ENCODE data around the gene PRKG1.

Gene PRKG1

GRCh38 chr10:51879238-51879637, 805.0 kb downstream of the PRKG1 start:
- DNase-seq (ENCODE audit: low read depth in 1 of 2, low spot score in 1 of 2): no peak
- H3K27me3 ChIP-seq (ENCODE audit: insufficient read depth, poor library complexity, severe bottlenecking): no peaks in the 10 kb centered on the region
- TF ChIP-seq POLR2AphosphoS5 (IDR thresholded peaks at IDR 0.05; ENCODE audit: low read depth) (no peak), GABPA (IDR thresholded peaks at IDR 0.05; ENCODE audit: low read depth) (no peak), CTCF (IDR thresholded peaks at IDR 0.05; ENCODE audit: insufficient read depth, low read length) (no peak), REST (IDR thresholded peaks at IDR 0.05; ENCODE audit: insufficient replicate concordance, low read depth) (no peak), SPI1 (IDR thresholded peaks at IDR 0.05; ENCODE audit: borderline replicate concordance, low read depth) (no peak)
- H3K4me3 ChIP-seq (replicated peaks; ENCODE audit: insufficient read depth, low read length): no peak overlapping the region
- no peak overlapping the region for H3K27ac ChIP-seq (replicated peaks)

GRCh38 chr10:51881213-51881612, 806.9 kb downstream of the PRKG1 start:
- Histone ChIP-seq H3K27ac (replicated peaks) (no peak overlapping the region), H3K27me3 (ENCODE audit: insufficient read depth, poor library complexity, severe bottlenecking) (no peaks in the 10 kb centered on the region), H3K4me3 (replicated peaks; ENCODE audit: insufficient read depth, low read length) (no peak overlapping the region)
- DNase-seq (ENCODE audit: low read depth in 1 of 2, low spot score in 1 of 2): no peak
- TF ChIP-seq POLR2AphosphoS5 (IDR thresholded peaks at IDR 0.05; ENCODE audit: low read depth) (no peak), GABPA (IDR thresholded peaks at IDR 0.05; ENCODE audit: low read depth) (no peak), SPI1 (IDR thresholded peaks at IDR 0.05; ENCODE audit: borderline replicate concordance, low read depth) (no peak), CTCF (IDR thresholded peaks at IDR 0.05; ENCODE audit: insufficient read depth, low read length) (no peak), REST (IDR thresholded peaks at IDR 0.05; ENCODE audit: insufficient replicate concordance, low read depth) (no peak)

GRCh38 chr10:51886438-51887068, 812.3 kb downstream of the PRKG1 start:
- TF ChIP-seq REST (IDR thresholded peaks at IDR 0.05; ENCODE audit: insufficient replicate concordance, low read depth): no peak
- no peak for TF ChIP-seq SPI1 (IDR thresholded peaks at IDR 0.05; ENCODE audit: borderline replicate concordance, low read depth)
- no peak for TF ChIP-seq POLR2AphosphoS5 (IDR thresholded peaks at IDR 0.05; ENCODE audit: low read depth)
- TF ChIP-seq CTCF (IDR thresholded peaks at IDR 0.05; ENCODE audit: insufficient read depth, low read length): no peak
- no peak for TF ChIP-seq GABPA (IDR thresholded peaks at IDR 0.05; ENCODE audit: low read depth)
- no peak for DNase-seq (ENCODE audit: low read depth in 1 of 2, low spot score in 1 of 2)
- Histone ChIP-seq H3K27me3 (ENCODE audit: insufficient read depth, poor library complexity, severe bottlenecking) (no peaks in the 10 kb centered on the region), H3K4me3 (replicated peaks; ENCODE audit: insufficient read depth, low read length) (no peak overlapping the region), H3K27ac (replicated peaks) (no peak overlapping the region)

Measured in HL-60 (cell line).